Measurements from ENCODE around the gene TFDP1.
"Not testable (repeated sequence)": the region's sequence is repeated elsewhere in the genome, so short reads cannot be mapped to it uniquely, and the experiment has no call there.

Gene TFDP1

DNA sequence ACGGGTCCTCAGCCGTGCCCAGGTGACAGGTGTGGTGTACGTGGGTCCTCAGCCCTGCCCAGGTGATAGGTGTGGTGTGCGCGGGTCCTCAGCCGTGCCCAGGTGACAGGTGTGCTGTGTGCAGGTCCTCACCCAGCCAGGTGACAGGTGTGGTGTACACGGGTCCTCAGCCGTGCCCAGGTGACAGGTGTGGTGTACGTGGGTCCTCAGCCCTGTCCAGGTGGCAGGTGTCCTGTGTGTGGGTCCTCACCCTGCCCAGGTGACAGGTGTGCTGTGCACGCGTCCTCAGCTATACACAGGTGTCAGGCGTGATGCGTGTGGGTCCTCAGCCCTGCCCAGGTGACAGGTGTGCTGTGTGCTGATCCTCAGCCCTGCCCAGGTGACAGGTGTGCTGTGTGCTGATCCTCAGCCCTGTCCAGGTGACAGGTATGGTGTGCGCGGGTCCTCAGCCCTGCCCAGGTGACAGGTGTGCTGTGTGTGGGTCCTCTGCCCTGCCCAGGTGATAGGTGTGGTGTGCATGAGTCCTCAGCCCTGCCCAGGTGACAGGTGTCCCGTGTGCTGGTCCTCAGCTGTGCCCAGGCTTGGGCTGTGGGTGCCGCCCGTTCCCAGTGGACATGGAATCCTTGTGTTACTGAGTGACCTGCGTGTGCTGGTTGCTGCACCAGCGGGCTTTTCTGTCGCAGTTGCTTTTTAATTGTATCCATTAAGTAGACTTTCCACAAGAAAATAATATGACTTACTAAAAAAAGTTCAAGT is 9.7 kb downstream of the TFDP1 start:
- H3K4ac ChIP-seq (ENCODE audit: low read depth, low read length), result peak overlapping the region; percentile 15
- H3K79me2 ChIP-seq (ENCODE audit: control insufficient read depth, insufficient read depth, low read length, poor library complexity); H3K18ac ChIP-seq (ENCODE audit: low read length); DNase-seq; H3K9ac ChIP-seq (ENCODE audit: low read length); H3K27ac ChIP-seq (ENCODE audit: low read depth, low read length); H2AK5ac ChIP-seq (ENCODE audit: low read length); H4K91ac ChIP-seq (ENCODE audit: low read depth, low read length); H3K27me3 ChIP-seq (ENCODE audit: insufficient read depth, low read length); H3K79me1 ChIP-seq (ENCODE audit: low read length); H4K8ac ChIP-seq (ENCODE audit: low read depth, low read length); H3K23ac ChIP-seq (ENCODE audit: low read length); H3K9me3 ChIP-seq (ENCODE audit: insufficient read depth, low read depth, low read length); H2AFZ ChIP-seq (ENCODE audit: insufficient read depth, low read length, poor library complexity); H4K12ac ChIP-seq (ENCODE audit: low read depth, low read length); H3K4me2 ChIP-seq (ENCODE audit: low read length); H3K4me3 ChIP-seq (ENCODE audit: low read depth, low read length); H3K14ac ChIP-seq (ENCODE audit: low read length); H2BK120ac ChIP-seq (ENCODE audit: insufficient read depth, low read length, poor library complexity); H3K4me1 ChIP-seq (ENCODE audit: control insufficient read depth in 1 of 2, insufficient read depth in 2 of 2, low read length in 2 of 2); H2BK5ac ChIP-seq (ENCODE audit: low read depth, low read length, poor library complexity); H2BK12ac ChIP-seq (ENCODE audit: low read length): not testable (repeated sequence)
- WGBS (ENCODE audit: extremely low coverage, insufficient coverage, insufficient read length), result no CpG with 5 or more reads among the region's 21 CpGs
- peaks cover 44 to 51% of the 10 kb centered on the region in 2 experiments for H3K36me3 ChIP-seq (ENCODE audit: control insufficient read depth in 1 of 2, insufficient read depth in 2 of 2, low read length in 2 of 2)

DNA sequence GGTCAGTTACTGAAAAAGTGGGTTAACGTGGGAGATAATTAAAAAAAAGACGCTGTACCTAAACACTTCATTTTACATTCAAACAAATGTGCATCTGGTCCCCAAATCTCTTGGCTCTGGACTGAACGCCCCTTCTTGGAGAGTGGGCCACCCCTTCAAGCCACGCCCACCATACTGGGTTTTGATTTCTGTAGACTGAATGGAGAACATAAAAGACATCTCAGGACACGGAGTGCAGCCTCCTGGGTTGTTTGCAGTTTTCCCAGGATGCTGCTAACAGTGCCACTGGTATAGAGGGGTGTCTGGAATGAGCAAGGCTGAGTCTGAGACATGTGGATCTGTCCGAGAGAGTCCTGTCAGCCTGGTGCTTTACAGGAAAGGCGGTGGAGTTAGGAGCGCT is 10.6 kb downstream of the TFDP1 start:
- H3K4me2 ChIP-seq (ENCODE audit: low read length), result no peak overlapping the region
- no CpG with 5 or more reads among the region's 8 CpGs for WGBS (ENCODE audit: extremely low coverage, insufficient coverage, insufficient read length)
- peak overlapping the region; percentile 52 for H3K4ac ChIP-seq (ENCODE audit: low read depth, low read length)
- H2BK5ac ChIP-seq (ENCODE audit: low read depth, low read length, poor library complexity), result no peak overlapping the region
- H3K4me3 ChIP-seq (ENCODE audit: low read depth, low read length), result no peak overlapping the region
- H3K27me3 ChIP-seq (ENCODE audit: insufficient read depth, low read length), result no peaks in the 10 kb centered on the region
- H3K23ac ChIP-seq (ENCODE audit: low read length), result no peak overlapping the region
- H3K36me3 ChIP-seq (ENCODE audit: control insufficient read depth in 1 of 2, insufficient read depth in 2 of 2, low read length in 2 of 2), result peaks cover 44 to 51% of the 10 kb centered on the region in 2 experiments
- H2BK120ac ChIP-seq (ENCODE audit: insufficient read depth, low read length, poor library complexity), result no peak overlapping the region
- no peak overlapping the region for H4K12ac ChIP-seq (ENCODE audit: low read depth, low read length)
- no peak overlapping the region for H2AK5ac ChIP-seq (ENCODE audit: low read length)
- no peaks in the 10 kb centered on the region for H3K4me1 ChIP-seq (ENCODE audit: control insufficient read depth in 1 of 2, insufficient read depth in 2 of 2, low read length in 2 of 2)
- H3K9me3 ChIP-seq (ENCODE audit: insufficient read depth, low read depth, low read length), result peaks cover 6% of the 10 kb centered on the region
- H4K91ac ChIP-seq (ENCODE audit: low read depth, low read length), result no peak overlapping the region
- peaks cover 9% of the 10 kb centered on the region for H3K79me2 ChIP-seq (ENCODE audit: control insufficient read depth, insufficient read depth, low read length, poor library complexity)
- H3K79me1 ChIP-seq (ENCODE audit: low read length), result no peaks in the 10 kb centered on the region
- H4K8ac ChIP-seq (ENCODE audit: low read depth, low read length), result no peak overlapping the region
- H3K14ac ChIP-seq (ENCODE audit: low read length), result no peak overlapping the region
- no peak overlapping the region for H2AFZ ChIP-seq (ENCODE audit: insufficient read depth, low read length, poor library complexity)
- no peak overlapping the region for H3K27ac ChIP-seq (ENCODE audit: low read depth, low read length)
- no peak overlapping the region for H3K9ac ChIP-seq (ENCODE audit: low read length)
- no peak for DNase-seq
- no peak overlapping the region for H3K18ac ChIP-seq (ENCODE audit: low read length)
- no peak overlapping the region for H2BK12ac ChIP-seq (ENCODE audit: low read length)

DNA sequence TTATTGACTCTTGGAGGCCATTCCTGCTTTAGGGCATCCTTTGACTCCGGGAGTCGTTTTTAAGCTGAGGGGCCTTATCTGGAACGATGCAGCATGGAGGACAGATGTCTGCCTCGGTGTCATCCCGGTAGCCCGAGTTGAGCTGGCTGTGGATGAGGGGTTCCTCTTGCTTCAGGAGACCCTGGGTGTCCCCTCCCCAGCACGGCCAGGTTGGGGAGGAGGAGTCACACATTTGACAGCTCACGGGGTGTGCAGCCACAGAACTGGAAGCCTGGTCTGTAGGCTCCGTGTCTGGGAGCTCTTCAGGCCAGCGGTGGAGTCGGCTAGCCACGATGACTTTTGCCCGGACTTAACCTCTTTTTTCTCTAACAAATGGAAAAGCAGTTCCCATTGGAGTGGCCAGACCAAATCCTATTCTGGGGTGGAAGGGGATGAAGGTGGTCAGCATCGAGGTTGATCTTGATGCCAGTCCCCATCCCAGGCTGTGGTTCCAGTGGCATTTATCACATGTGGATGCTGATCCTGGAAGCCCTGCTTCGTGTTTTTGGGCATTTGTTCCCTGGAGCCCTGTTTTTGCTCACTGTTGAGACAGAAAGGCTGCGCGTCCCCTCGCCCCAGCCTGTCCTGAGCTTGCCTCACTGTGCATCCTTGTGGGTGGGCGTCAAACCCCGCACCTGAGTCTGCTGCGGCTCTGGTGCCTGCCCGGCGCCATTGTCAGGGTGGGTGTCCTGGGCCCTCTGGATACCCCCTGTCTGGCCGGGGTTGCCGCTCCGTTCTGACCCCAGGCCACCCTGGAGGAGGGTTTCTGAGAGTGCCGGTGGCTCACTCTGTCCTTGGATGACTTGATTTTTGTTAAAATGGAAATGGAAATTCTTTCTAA is 12.0 kb downstream of the TFDP1 start:
- Histone ChIP-seq H3K18ac (ENCODE audit: low read length) (no peak overlapping the region), H2BK12ac (ENCODE audit: low read length) (no peak overlapping the region), H4K8ac (ENCODE audit: low read depth, low read length) (no peak overlapping the region), H3K79me1 (ENCODE audit: low read length) (no peaks in the 10 kb centered on the region), H2BK5ac (ENCODE audit: low read depth, low read length, poor library complexity) (no peak overlapping the region), H3K4me2 (ENCODE audit: low read length) (no peak overlapping the region), H3K4ac (ENCODE audit: low read depth, low read length) (peak overlapping the region; percentile 9), H3K36me3 (ENCODE audit: control insufficient read depth in 1 of 2, insufficient read depth in 2 of 2, low read length in 2 of 2) (peaks cover 52 to 59% of the 10 kb centered on the region in 2 experiments), H3K4me1 (ENCODE audit: control insufficient read depth in 1 of 2, insufficient read depth in 2 of 2, low read length in 2 of 2) (no peaks in the 10 kb centered on the region), H3K27ac (ENCODE audit: low read depth, low read length) (no peak overlapping the region), H2BK120ac (ENCODE audit: insufficient read depth, low read length, poor library complexity) (no peak overlapping the region), H4K91ac (ENCODE audit: low read depth, low read length) (no peak overlapping the region), H3K27me3 (ENCODE audit: insufficient read depth, low read length) (no peaks in the 10 kb centered on the region), H4K12ac (ENCODE audit: low read depth, low read length) (no peak overlapping the region), H2AK5ac (ENCODE audit: low read length) (no peak overlapping the region), H3K14ac (ENCODE audit: low read length) (no peak overlapping the region), H3K4me3 (ENCODE audit: low read depth, low read length) (no peak overlapping the region), H3K9me3 (ENCODE audit: insufficient read depth, low read depth, low read length) (peaks cover 8% of the 10 kb centered on the region), H3K9ac (ENCODE audit: low read length) (no peak overlapping the region), H3K79me2 (ENCODE audit: control insufficient read depth, insufficient read depth, low read length, poor library complexity) (peaks cover 18% of the 10 kb centered on the region), H3K23ac (ENCODE audit: low read length) (no peak overlapping the region), H2AFZ (ENCODE audit: insufficient read depth, low read length, poor library complexity) (no peak overlapping the region)
- WGBS (ENCODE audit: extremely low coverage, insufficient coverage, insufficient read length), result no CpG with 5 or more reads among the region's 27 CpGs
- no peak for DNase-seq

GRCh38 chr13:113597391-113598080 is 13.0 kb downstream of the TFDP1 start:
- Histone ChIP-seq H3K4me3 (ENCODE audit: low read depth, low read length) (no peak overlapping the region), H2BK5ac (ENCODE audit: low read depth, low read length, poor library complexity) (no peak overlapping the region), H3K9ac (ENCODE audit: low read length) (no peak overlapping the region), H3K9me3 (ENCODE audit: insufficient read depth, low read depth, low read length) (peaks cover 8% of the 10 kb centered on the region), H3K4me1 (ENCODE audit: control insufficient read depth in 1 of 2, insufficient read depth in 2 of 2, low read length in 2 of 2) (no peaks in the 10 kb centered on the region), H3K27ac (ENCODE audit: low read depth, low read length) (no peak overlapping the region), H2BK120ac (ENCODE audit: insufficient read depth, low read length, poor library complexity) (no peak overlapping the region), H4K8ac (ENCODE audit: low read depth, low read length) (no peak overlapping the region), H4K91ac (ENCODE audit: low read depth, low read length) (no peak overlapping the region), H3K4me2 (ENCODE audit: low read length) (no peak overlapping the region), H3K4ac (ENCODE audit: low read depth, low read length) (peak overlapping the region; percentile 6), H3K18ac (ENCODE audit: low read length) (peak overlapping the region; percentile 30), H3K79me1 (ENCODE audit: low read length) (no peaks in the 10 kb centered on the region), H3K79me2 (ENCODE audit: control insufficient read depth, insufficient read depth, low read length, poor library complexity) (peaks cover 19% of the 10 kb centered on the region), H2BK12ac (ENCODE audit: low read length) (no peak overlapping the region), H3K27me3 (ENCODE audit: insufficient read depth, low read length) (no peaks in the 10 kb centered on the region), H3K14ac (ENCODE audit: low read length) (no peak overlapping the region), H2AK5ac (ENCODE audit: low read length) (no peak overlapping the region), H4K12ac (ENCODE audit: low read depth, low read length) (no peak overlapping the region), H3K36me3 (ENCODE audit: control insufficient read depth in 1 of 2, insufficient read depth in 2 of 2, low read length in 2 of 2) (peaks cover 49 to 53% of the 10 kb centered on the region in 2 experiments), H3K23ac (ENCODE audit: low read length) (no peak overlapping the region), H2AFZ (ENCODE audit: insufficient read depth, low read length, poor library complexity) (no peak overlapping the region)
- DNase-seq, result no peak
- no CpG with 5 or more reads among the region's 24 CpGs for WGBS (ENCODE audit: extremely low coverage, insufficient coverage, insufficient read length)

Measured in trophoblast cell (in vitro differentiated cells and primary cell).